Transverse colon (tissue), 4 donors: ENCODE measurements around the gene GDNF. TPM values are rescaled to one million over a fixed set of nuclear protein-coding genes. Genes with fewer than 3 reads are reported as not detected.

Source experiments
- DNase-seq: peaks from one replicate; pipeline ENCODE4 v3.0.0-alpha.2; 2019
- H3K27ac ChIP-seq, 4 donors: fragments of 200-600 bp; sonication (generic); 2 replicates each; pipeline ENCODE4 v1.5.1; 2016 to 2018; ENCODE audit warnings: inconsistent platforms in 4 of 4
- H3K27me3 ChIP-seq: fragments of 200-600 bp; sonication (generic); 2 replicates; pipeline ENCODE4 v1.5.1; 2017; ENCODE audit warnings: inconsistent platforms
- H3K36me3 ChIP-seq, 4 donors: fragments of 200-600 bp; sonication (generic); 2 replicates each; pipeline ENCODE4 v1.5.1; 2017 to 2019; ENCODE audit warnings: inconsistent platforms in 4 of 4
- H3K4me1 ChIP-seq, 4 donors: fragments of 200-600 bp; sonication (generic); 2 replicates each; pipeline ENCODE4 v1.5.1; 2017 to 2020; ENCODE audit warnings: inconsistent platforms in 4 of 4
- H3K4me3 ChIP-seq, 4 donors: fragments of 200-600 bp; sonication (generic); 1 replicate in 1 of 4; 2 replicates in 3 of 4; pipeline versions ENCODE4 v1.5.1 to v1.6.1; 2017 to 2019; ENCODE audit warnings: inconsistent platforms in 4 of 4
- H3K9me3 ChIP-seq, 2 donors: fragments of 200-600 bp; sonication (generic); 2 replicates each; pipeline ENCODE4 v1.5.1; 2017 to 2019; ENCODE audit warnings: inconsistent platforms in 2 of 2
- EP300 ChIP-seq: sonication (generic); formaldehyde crosslinking; IDR thresholded peaks from one replicate; pipeline ENCODE4 v1.6.1; 2017; ENCODE audit warnings: antibody characterized with exemption, low read depth
- POLR2A ChIP-seq: fragments of 450-650 bp; IDR thresholded peaks from one replicate; pipeline ENCODE4 v1.6.1; 2016; ENCODE audit warnings: antibody characterized with exemption, mild to moderate bottlenecking, moderate library complexity
- POLR2AphosphoS5 ChIP-seq, 3 donors: sonication (generic); formaldehyde crosslinking; IDR thresholded peaks; one replicate each; pipeline ENCODE4 v1.6.1; 2016; ENCODE audit warnings: antibody characterized with exemption in 3 of 3
- WGBS, 2 donors: methylation state at CpG; one replicate each; pipeline ENCODE4 v1.1.5; 2018; ENCODE audit warnings: low coverage in 1 of 2; 5-methylcytosine and 5-hydroxymethylcytosine counted together
- in situ Hi-C, 4 donors: fragments of 200-750 bp; cut with MboI; loops; one replicate each; pipeline versions ENCODE4 v1.15.0 to v1.15.1; 2017; ENCODE audit warnings: low sequenced_read_pairs in 3 of 4, low pct_ligation_motif_present in 1 of 4, low pct_unique_long_range_greater_than_20kb in 1 of 4
- intact Hi-C: fragments of 100-400 bp; cut with DNase I; formaldehyde crosslinking; loops from one replicate; pipeline ENCODE4 v1.15.1; 2023; ENCODE audit warnings: low total_unique reads
- total RNA-seq, 4 donors: library from RNA; depleted of rRNA; stranded (reverse); fragments of >200 nt; gene quantifications; one replicate each; pipeline ENCODE4 v1.1.0, GENCODE V29; 2016
- TF ChIP-seq, protein P1 (sequence below), 5 experiments: fragments of 200-600 bp in 3 of 5; fragments of 450-650 bp in 2 of 5; sonication (generic) in 3 of 5; IDR thresholded peaks; 1 replicate in 2 of 5; 2 replicates in 3 of 5; pipeline ENCODE4 v1.5.1; 2016 to 2017; ENCODE audit warnings: antibody characterized with exemption in 5 of 5, inconsistent platforms in 3 of 5, mild to moderate bottlenecking in 2 of 5, moderate library complexity in 1 of 5

GDNF gene
- 1 to 10 TPM in 3 of 4 donors, under 1 TPM in 1; 0.80 to 2.4 (median 1.8) TPM for total RNA-seq

DNA sequence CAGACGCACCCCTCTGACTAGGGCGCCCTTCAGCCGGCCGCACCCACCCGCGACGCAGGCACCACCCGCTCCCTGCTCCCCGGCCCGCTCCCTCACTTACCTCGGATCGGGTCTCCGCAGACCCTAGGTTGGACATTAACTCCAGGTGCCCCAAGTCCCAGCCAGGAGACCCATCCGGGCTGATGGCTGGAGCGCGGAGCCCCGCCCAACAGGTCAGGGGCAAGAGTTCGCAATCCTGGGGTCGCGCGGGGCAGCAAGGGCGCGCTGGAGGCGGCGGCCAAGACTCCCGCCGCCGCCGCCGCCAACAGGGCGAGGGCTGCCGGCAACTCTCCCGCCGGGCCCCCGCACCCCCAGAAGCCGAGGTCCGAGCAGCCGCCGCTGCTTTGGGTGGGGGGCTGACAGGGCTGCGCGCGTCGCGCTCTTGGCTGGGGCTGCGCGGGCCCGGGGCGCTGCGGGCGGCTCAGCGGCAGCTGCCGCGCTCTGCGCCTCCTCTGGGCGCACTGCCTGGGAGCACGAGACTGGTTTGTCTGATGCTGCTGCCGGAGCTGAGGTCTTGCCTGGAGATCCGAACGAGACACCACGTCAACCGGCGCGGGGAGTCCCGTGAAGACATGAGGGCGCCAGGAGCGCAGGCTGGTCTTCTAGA is at the start of gene GDNF:
Gene GDNF (minus strand): TSS at position 635 of the 646 bp plus-strand sequence. CDS start 5,245 bp downstream, outside the sequence.
- in situ Hi-C loops: loop anchor here (10.0 kb wide), 1 partner anchor 355 kb away; no protein-coding TSS in a partner anchor
- intact Hi-C loops: loop anchor here (5.0 kb wide), 2 partner anchors 62 to 172 kb away; no protein-coding TSS in a partner anchor
- no peak for TF ChIP-seq POLR2A
- TF ChIP-seq EP300: no peak
- TF ChIP-seq, protein P1, sequence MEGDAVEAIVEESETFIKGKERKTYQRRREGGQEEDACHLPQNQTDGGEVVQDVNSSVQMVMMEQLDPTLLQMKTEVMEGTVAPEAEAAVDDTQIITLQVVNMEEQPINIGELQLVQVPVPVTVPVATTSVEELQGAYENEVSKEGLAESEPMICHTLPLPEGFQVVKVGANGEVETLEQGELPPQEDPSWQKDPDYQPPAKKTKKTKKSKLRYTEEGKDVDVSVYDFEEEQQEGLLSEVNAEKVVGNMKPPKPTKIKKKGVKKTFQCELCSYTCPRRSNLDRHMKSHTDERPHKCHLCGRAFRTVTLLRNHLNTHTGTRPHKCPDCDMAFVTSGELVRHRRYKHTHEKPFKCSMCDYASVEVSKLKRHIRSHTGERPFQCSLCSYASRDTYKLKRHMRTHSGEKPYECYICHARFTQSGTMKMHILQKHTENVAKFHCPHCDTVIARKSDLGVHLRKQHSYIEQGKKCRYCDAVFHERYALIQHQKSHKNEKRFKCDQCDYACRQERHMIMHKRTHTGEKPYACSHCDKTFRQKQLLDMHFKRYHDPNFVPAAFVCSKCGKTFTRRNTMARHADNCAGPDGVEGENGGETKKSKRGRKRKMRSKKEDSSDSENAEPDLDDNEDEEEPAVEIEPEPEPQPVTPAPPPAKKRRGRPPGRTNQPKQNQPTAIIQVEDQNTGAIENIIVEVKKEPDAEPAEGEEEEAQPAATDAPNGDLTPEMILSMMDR (IDR thresholded peaks at IDR 0.05): no peak
- Histone ChIP-seq H3K27ac (peak within 1 kb of the TSS; percentile 86 to 93 (median 86)), H3K9me3 (no peaks in the 10 kb centered on the region), H3K4me3 (peak within 1 kb of the TSS; percentile 30 to 60 (median 48)), H3K27me3 (peaks cover 70% of the 10 kb centered on the region), H3K4me1 (peaks cover 0 to 31% (median 2%) of the 10 kb centered on the region in 4 donors), H3K36me3 (no peaks in the 10 kb centered on the region)
- WGBS, 2 donors: 1 to 8% methylated on average over 13 to 41 of the region's 66 CpGs
- DNase-seq: peak; percentile 25

GRCh38 chr5:37888476-37888875 is 48.6 kb upstream of the GDNF start:
- 40 to 79% methylated on average over 2 to 6 of the region's 6 CpGs for WGBS, 2 donors
- Histone ChIP-seq H3K4me3 (no peak overlapping the region), H3K27me3 (no peaks in the 10 kb centered on the region), H3K9me3 (no peaks in the 10 kb centered on the region), H3K36me3 (no peaks in the 10 kb centered on the region), H3K4me1 (peaks cover 0 to 9% (median 0%) of the 10 kb centered on the region in 4 donors), H3K27ac (no peak overlapping the region)
- in situ Hi-C loops (no loop called here), intact Hi-C loops (no loop called here)
- no peak for DNase-seq
- TF ChIP-seq, protein P1 (IDR thresholded peaks at IDR 0.05): no peak
- TF ChIP-seq POLR2AphosphoS5 (IDR thresholded peaks at IDR 0.05) (no peak), POLR2A (no peak), EP300 (no peak)

- Histone ChIP-seq H3K27me3 (no peaks in the 10 kb centered on the region), H3K36me3 (no peaks in the 10 kb centered on the region), H3K27ac (no peak overlapping the region), H3K4me3 (no peak overlapping the region), H3K4me1 (peaks cover 0 to 9% (median 0%) of the 10 kb centered on the region in 4 donors), H3K9me3 (no peaks in the 10 kb centered on the region)
- in situ Hi-C loops: no loop called here
- DNase-seq: no peak
- intact Hi-C loops: no loop called here
- no peak for TF ChIP-seq POLR2A
- TF ChIP-seq POLR2AphosphoS5 (IDR thresholded peaks at IDR 0.05): no peak
- TF ChIP-seq, protein P1 (IDR thresholded peaks at IDR 0.05): no peak
- no peak for TF ChIP-seq EP300
- 10 to 33% methylated on average over 2 to 9 of the region's 9 CpGs for WGBS, 2 donors
Measured at GRCh38 chr5:37886242-37886905, 46.5 kb upstream of the GDNF start.

GRCh38 chr5:37882636-37883035 is 42.8 kb upstream of the GDNF start:
- H3K27ac ChIP-seq: peak overlapping the region in 1 of 4 donors; percentile 5
- intact Hi-C loops (no loop called here), in situ Hi-C loops (no loop called here)
- TF ChIP-seq POLR2A (no peak), POLR2AphosphoS5 (IDR thresholded peaks at IDR 0.05) (no peak), EP300 (no peak)
- TF ChIP-seq, protein P1 (IDR thresholded peaks at IDR 0.05): no peak
- no peak overlapping the region for H3K4me3 ChIP-seq
- DNase-seq: no peak
- H3K9me3 ChIP-seq: no peaks in the 10 kb centered on the region
- no peaks in the 10 kb centered on the region for H3K27me3 ChIP-seq
- peaks cover 0 to 9% (median 0%) of the 10 kb centered on the region in 4 donors for H3K4me1 ChIP-seq
- no peaks in the 10 kb centered on the region for H3K36me3 ChIP-seq
- 13 to 17% methylated on average over 2 to 3 of the region's 3 CpGs for WGBS, 2 donors
